NOMO-1 treated with dmso at 0.1 percent for 144 hours (cell line): ENCODE data around the gene BCL2L12.

Experiments
- DNase-seq: peaks from one replicate; lab custom pipeline; 2025; ENCODE audit not compliant: unreplicated experiment; lab: John Stamatoyannopoulos, UW

Gene BCL2L12

GRCh38 chr19:49684251-49684982 is 18.7 kb downstream of the BCL2L12 start:
- DNase-seq: no peak

- no peak for DNase-seq
These were observed 19.3 kb downstream of the BCL2L12 start for GRCh38 chr19:49684983-49685553.

GRCh38 chr19:49685845-49686332 is 20.2 kb downstream of the BCL2L12 start:
- DNase-seq: no peak

- no peak for DNase-seq
These were observed 20.9 kb downstream of the BCL2L12 start for GRCh38 chr19:49686503-49687088.

- DNase-seq: no peak
These were observed 21.4 kb downstream of the BCL2L12 start for GRCh38 chr19:49687150-49687549.

GRCh38 chr19:49687566-49688316 is 22.0 kb downstream of the BCL2L12 start:
- no peak for DNase-seq

GRCh38 chr19:49688531-49689132 is 22.9 kb downstream of the BCL2L12 start:
- no peak for DNase-seq

GRCh38 chr19:49689133-49690078 is 23.7 kb downstream of the BCL2L12 start, which contains the start of gene ADM5:
Gene ADM5, plus strand, starts transcription at chr19:49689594. Its CDS starts 244 bp downstream, at chr19:49689838.
- no peak for DNase-seq

- DNase-seq: no peak
These were observed 24.4 kb downstream of the BCL2L12 start for GRCh38 chr19:49690079-49690655.

- no peak for DNase-seq
These were observed 25.0 kb downstream of the BCL2L12 start, which contains the start of gene CPT1C for GRCh38 chr19:49690656-49691242. Gene CPT1C, plus strand, starts transcription at chr19:49691116. Its CDS starts 1,137 bp downstream, at chr19:49692253.

- DNase-seq: no peak
These were observed 25.8 kb downstream of the BCL2L12 start for GRCh38 chr19:49691243-49692146.

- no peak for DNase-seq
These were observed 26.4 kb downstream of the BCL2L12 start for GRCh38 chr19:49692147-49692506.

GRCh38 chr19:49696115-49696514 is 30.4 kb downstream of the BCL2L12 start:
- DNase-seq: no peak

GRCh38 chr19:49696865-49697264 is 31.1 kb downstream of the BCL2L12 start:
- DNase-seq: no peak

GRCh38 chr19:49699364-49699763 is 33.6 kb downstream of the BCL2L12 start:
- DNase-seq: no peak

- no peak for DNase-seq
These were observed 34.8 kb downstream of the BCL2L12 start for GRCh38 chr19:49700563-49700962.

GRCh38 chr19:49701271-49701786 is 35.6 kb downstream of the BCL2L12 start:
- DNase-seq: no peak
